Measurements from ENCODE around the gene ZSCAN4.

- TF ChIP-seq CTCF (IDR thresholded peaks at IDR 0.05; ENCODE audit: low read depth, low read length) (no peak), MAX (IDR thresholded peaks at IDR 0.05; ENCODE audit: low read depth, low read length) (no peak), POLR2A (IDR thresholded peaks at IDR 0.05; ENCODE audit: extremely low read depth, insufficient read length) (no peak)
Observed at GRCh38 chr19:57668635-57669034, at the start of gene ZSCAN4.
